C4-2B (cell line): Measurements from ENCODE around the gene ZFR.
"Not testable (repeated sequence)": the region's sequence is repeated elsewhere in the genome, so short reads cannot be mapped to it uniquely, and the experiment has no call there.

ENCODE experiments used
- ZFX ChIP-seq: fragments of 450-650 bp; IDR thresholded peaks from 2 replicates; pipeline ENCODE4 v1.6.1; 2017
- TF ChIP-seq, protein P1 (sequence below): fragments of 450-650 bp; conservative IDR thresholded peaks from 2 replicates; pipeline ENCODE4 v1.5.1; 2017; ENCODE audit warnings: mild to moderate bottlenecking

GRCh38 chr5:32321787-32322186 is 122.8 kb downstream of the ZFR start:
- TF ChIP-seq, protein P1, sequence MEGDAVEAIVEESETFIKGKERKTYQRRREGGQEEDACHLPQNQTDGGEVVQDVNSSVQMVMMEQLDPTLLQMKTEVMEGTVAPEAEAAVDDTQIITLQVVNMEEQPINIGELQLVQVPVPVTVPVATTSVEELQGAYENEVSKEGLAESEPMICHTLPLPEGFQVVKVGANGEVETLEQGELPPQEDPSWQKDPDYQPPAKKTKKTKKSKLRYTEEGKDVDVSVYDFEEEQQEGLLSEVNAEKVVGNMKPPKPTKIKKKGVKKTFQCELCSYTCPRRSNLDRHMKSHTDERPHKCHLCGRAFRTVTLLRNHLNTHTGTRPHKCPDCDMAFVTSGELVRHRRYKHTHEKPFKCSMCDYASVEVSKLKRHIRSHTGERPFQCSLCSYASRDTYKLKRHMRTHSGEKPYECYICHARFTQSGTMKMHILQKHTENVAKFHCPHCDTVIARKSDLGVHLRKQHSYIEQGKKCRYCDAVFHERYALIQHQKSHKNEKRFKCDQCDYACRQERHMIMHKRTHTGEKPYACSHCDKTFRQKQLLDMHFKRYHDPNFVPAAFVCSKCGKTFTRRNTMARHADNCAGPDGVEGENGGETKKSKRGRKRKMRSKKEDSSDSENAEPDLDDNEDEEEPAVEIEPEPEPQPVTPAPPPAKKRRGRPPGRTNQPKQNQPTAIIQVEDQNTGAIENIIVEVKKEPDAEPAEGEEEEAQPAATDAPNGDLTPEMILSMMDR, result not testable (repeated sequence)
- TF ChIP-seq ZFX, result not testable (repeated sequence)
